Measurements from ENCODE around the gene DHRSX.

GRCh38 chrX:2172359-2172758, 328.4 kb downstream of the DHRSX start:
- TF ChIP-seq GATA2 (IDR thresholded peaks at IDR 0.05; ENCODE audit: low read depth, low read length): no peak
- TF ChIP-seq GATA3 (IDR thresholded peaks at IDR 0.05; ENCODE audit: low read depth, low read length): no peak

Data from SH-SY5Y (cell line).